HG03469 (cell line): ENCODE measurements around the gene LEMD3.

Experiments
- ATAC-seq: cut with Tn5 transposase; IDR thresholded peaks from one replicate; pipeline ENCODE4 v1.9.1; 2021; ENCODE audit warnings: mild to moderate bottlenecking, moderate library complexity, moderate number of reproducible peaks; ENCODE audit not compliant: unreplicated experiment

Gene LEMD3

DNA sequence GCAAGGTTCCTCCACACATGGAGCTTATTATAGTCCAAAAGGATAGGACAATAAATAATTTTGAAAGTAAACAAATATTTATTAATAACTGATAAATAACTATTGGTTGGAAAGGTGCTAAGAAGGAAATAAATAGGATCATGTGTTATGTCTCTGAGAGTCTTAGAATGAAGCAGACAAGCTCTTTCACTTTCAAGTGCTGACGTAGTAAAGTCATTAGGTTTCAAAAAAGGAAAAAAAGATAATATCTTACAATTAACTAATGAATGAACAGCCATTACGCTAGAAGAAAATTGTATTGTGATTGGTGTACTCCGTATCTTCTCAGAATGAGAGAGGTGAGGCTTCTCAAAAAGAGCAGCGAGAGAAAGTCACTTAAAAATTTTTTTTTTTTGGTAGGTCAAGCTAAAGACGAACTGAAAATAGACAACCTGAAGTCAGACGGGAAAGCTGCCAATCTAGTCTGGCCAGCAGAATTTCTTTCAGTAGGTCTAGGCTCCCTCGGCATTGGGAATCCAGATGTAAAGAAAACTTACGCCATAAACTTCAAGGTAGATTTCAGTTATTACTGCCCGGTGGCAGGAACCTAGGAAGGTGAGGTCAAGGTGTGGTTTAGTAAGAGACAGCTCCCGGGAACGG is 583 bp upstream of the LEMD3 start:
- no peak for ATAC-seq

DNA sequence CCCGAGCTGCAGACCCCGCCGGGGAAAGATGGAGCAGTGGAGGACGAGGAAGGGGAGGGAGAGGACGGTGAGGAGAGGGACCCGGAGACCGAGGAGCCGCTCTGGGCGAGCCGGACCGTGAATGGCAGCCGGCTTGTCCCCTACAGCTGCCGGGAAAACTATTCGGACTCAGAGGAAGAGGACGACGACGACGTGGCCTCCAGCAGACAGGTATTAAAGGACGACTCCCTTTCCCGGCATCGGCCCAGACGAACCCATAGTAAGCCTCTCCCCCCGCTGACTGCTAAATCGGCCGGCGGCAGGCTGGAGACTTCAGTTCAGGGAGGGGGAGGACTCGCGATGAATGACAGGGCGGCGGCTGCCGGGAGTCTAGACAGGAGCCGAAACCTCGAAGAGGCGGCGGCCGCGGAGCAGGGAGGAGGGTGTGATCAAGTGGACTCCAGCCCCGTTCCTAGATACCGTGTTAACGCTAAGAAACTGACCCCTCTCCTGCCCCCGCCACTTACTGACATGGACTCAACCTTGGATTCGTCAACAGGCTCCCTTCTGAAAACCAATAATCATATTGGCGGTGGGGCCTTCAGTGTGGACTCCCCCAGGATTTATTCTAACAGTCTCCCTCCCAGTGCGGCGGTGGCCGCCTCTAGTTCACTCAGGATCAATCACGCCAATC is 962 bp downstream of the LEMD3 start:
- peak; percentile 27 for ATAC-seq

DNA sequence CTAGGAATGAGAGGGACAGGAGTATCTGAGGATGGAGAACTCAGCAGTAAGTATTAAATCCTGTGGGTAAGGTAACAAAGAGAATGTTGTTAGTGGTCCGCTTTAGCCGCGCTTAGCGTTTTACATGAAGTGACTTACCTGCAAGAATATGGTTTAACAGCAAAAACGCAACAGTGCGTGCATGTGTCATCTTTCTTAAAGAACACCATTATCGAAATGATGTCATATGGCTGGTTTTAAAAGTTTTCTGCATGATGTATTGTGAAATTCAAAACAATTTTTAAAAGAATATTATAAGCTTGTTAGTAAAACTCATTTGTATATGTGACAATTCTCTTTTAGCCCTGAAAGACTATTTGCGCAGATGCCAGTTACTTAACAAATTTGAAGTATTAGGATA is 1.7 kb downstream of the LEMD3 start:
- ATAC-seq: no peak

DNA sequence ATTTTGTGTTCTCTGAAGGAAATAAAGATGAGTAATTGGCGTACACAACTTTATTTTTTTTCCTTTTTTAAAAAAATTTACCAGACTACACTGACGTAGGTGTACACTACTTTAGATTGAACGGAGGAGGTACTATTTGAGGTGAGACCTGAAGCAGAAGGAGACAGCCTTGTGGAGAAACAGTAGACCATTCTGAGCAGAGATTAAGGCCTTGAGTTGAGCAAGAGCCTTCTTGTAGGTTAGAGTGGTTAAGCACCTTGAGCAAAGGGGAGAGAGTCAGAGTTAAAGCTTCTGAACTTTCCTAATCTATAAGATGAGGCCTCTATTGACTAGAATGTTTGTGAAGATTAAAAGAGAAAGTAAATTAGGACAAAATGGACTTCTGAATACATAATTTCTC is 2.5 kb downstream of the LEMD3 start:
- ATAC-seq: no peak

DNA sequence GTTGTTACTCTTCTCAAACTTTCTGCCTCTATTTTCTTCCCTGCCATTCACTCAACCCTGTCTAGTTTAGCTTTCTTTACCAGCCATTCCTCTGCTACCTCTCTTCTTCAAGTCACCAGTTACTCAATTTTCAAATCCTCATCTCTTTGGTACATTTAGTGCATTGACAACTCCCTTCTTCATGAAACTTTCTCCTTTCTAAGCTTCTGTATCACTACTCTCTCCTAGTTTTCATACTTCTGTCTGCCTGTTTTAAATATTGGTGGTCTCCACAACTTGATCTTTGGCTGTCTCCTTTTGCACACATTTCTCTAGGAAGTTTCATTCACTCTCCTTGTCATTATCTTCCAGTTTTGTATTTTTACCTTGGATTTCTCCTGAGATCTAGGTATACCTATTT is 6.0 kb downstream of the LEMD3 start:
- ATAC-seq: no peak

DNA sequence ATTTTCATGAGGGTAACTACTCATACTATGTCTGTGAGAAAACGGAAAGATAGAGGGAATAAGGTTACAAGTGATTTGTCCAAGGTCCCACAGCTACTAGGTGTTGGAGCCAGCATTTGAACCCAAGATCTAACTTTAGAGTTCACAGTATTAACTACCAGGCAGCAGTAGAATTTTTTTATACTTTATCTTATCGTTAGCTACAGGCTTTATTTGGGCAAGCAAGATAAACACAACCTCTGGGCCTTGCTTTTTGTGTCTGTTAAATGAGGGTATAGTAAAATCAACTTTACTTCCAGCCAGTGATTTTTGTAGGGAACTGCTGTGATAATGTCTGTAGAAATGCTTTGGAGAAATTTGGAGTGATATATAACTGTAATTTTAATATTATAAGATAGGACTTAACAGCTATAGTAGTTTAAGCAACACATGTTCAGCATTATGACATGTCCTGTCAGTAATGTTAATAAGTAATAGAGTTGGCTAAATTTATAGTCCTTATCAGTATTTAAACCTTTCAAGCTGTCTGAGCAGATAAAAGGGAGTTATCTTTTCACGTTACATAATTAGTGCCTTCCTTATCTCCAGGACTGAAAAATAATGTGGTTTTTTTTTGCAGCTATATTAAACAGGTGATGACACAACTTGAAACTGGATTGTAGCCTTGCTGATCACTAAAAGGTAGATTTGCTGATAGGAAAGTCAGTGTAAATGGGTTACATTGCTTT is 12.8 kb downstream of the LEMD3 start:
- no peak for ATAC-seq

DNA sequence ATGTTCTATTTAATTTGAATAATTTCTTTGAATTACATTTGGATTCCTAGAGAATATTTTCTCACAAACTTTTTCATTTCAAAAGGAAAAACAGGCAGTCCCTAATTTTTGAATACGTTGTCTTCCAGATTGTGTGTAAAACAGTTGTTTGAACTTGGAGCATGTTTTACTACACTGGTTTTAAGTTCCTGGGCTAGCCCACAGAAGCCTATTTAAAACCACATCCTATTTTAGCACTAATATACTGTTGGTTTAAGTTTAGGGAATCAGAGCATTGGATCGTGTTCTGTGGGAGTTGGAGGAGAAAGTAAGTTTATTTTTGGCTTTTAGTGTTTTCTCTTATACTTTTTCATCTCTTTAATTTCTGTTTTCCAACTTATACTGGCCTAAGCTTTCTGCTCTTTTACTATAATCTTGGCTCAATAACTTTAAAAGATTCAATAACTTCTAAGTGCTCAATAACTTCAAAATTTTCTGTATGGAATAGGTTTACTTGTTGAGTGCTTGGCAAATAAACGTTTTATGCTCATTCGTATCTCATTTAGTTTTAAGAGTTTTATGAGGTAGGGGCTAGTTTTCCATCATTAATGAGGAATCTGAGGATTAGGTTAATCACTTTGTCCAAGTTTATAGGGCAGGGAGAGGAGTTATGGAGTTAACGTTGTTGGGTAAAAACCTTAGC is 14.9 kb downstream of the LEMD3 start:
- ATAC-seq: no peak

DNA sequence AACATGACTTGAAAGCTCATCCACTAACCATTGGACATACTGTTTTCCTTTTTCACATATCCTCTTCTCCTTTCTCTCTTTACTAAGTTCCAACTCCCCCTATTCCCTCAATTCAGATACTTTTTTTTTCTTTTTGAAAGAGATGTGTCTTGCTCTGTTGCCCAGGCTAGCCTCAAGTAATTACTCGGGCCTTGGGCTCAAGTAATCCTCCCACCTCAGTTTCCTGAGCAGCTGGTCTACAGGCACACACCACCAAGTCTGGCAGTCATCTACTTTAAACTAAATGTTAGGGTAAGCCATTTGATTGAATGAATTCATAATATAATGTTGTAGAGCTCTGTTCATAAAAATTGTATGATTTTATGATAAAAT is 15.5 kb downstream of the LEMD3 start:
- ATAC-seq: no peak

DNA sequence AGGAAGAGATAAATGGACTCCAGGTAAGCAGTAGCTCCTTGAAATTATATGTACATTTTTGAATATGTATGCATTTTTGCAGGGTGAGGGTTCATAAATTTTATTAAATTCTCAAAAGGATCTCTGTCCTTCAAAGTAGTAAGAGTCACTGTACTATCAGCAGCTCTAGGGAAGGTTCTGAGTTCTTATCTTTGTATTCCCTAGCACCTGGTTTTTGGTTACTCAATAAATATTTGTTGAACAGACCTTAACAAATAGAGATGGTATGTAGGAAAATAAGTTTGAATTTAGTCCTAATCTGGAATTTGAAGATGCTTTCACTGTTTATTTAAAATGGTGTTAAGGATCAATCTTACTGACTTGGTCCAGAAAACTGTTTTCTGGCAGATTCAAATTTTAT is 18.3 kb downstream of the LEMD3 start:
- ATAC-seq: no peak

DNA sequence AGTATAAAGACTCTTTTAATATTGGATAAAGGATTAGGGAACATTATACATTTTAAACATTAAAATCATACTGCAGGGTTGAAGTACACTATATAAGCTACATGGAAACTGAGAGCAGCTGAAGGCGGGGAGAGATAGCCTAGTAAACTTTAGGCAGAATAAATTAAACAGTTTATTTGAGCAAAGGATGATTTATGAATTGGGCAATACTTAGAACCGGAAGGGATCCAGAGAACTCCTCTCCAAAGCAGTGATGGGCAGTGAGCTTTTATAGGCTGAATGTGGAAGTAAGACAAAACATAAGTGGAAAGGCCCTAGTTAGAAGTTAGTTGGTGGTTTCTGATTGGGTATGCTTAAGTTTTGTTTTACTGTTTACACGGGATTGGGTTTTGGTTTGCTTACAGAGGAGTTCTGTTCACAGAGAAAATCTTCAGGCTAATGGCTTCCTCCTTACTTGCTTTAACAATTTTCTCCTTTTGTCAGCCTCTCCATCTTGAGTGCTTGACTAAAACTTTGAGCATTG is 18.9 kb downstream of the LEMD3 start:
- no peak for ATAC-seq

DNA sequence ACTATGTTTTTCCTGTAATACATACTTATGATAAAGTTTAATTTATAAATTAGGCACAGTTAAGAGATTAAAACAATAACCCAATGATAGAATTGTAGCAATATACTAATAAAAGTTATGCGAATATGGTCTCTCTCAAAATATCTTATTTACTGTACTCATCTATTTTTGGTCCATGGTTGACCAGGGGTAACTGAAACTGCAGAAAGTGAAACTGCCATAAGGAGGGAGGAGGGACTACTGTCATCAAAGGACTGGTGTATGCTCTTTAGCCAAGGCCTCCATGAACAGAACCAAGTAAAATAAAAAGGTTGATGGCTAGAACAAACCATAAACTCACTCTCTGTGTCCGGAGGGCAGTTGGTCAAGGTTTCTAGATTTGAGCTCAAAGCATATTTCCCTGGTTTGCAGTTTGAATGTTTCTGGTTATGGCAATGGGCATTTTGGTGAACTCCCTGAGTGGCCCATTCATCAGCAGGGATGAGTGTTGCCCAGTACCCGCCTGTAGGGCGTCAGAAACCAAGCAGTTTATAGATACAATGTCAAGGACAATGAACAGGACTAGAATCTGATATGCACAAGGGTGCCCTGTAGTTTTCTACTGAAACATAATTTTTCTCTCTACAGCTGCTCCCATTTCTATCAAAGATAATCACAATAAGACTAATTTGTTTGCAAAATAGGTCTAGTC is 19.8 kb downstream of the LEMD3 start:
- peak; percentile 91 for ATAC-seq

DNA sequence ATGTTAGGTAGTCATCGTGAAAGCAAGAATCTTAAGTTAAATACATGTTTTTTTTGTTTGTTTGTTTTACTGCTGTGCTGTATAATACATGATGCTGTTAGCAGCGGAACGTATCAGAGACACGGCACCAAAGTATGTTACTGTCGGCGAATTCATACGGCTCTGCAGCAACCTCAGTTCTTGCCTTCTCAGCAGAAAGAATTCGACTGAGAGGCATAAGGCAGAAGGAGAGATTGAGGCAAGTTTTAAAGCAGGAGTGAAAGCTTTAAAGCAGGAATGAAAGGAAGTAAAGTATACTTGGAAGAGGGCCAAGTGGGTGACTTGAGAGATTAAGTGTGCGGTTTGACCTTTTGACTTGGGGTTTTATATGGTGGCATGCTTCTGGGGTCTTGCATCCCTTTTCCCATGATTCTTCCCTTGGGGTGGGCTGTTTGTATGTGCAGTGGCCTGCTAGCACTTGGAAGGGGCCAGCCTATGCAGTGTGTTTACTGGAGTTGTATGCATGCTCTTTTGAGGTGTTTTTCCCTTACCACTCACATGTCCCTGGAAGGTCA is 23.7 kb downstream of the LEMD3 start:
- ATAC-seq: no peak

DNA sequence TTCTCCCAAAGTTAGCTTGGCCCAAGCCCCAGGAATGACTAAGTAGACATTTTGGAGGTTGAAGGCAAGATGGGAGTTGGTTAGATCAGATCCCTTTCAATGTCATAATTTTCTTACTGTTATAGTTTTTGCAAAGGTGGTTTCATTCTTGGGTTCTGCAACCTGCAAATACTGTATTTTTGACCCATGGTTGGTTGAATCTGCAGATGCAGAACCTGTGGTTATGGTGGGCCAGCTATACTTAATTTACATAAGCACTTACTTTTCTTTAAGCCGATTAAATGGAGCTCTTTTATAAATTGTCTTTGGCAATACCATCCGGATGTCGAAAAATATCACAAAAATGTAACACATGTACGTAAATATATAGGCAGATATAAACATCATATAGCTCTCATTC is 25.6 kb downstream of the LEMD3 start:
- ATAC-seq: no peak

DNA sequence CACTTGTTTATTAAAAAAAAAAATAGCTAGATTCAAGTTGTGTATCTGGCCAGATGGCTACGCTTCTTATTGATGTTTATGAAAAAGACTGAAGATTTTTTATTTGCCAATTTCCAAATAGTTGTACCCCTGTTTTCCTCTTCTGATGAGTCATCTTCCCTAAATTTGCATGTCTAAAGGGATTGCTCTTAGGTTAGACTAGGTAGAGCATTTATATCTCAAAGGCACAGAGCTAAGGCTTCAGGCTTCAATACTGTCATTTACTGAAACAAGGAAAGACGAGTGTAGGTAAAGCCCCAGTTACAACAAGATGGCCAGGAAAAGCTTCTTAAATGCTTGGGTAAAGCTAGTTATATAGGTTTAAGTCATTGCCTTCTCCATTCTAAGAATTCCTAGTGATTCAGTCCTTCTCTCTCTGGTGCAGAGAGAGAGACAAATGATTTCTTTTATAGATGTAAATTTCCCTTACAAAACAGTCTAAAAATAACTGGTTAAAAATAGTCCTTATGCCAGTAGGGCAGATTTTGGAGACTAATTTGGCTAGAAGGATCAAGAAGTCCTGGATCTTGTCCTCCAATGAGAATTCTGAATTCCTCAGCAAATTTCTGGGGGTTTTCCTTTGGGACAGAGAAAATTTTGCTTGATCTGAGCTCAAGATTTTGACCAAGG is 26.1 kb downstream of the LEMD3 start:
- ATAC-seq: no peak

DNA sequence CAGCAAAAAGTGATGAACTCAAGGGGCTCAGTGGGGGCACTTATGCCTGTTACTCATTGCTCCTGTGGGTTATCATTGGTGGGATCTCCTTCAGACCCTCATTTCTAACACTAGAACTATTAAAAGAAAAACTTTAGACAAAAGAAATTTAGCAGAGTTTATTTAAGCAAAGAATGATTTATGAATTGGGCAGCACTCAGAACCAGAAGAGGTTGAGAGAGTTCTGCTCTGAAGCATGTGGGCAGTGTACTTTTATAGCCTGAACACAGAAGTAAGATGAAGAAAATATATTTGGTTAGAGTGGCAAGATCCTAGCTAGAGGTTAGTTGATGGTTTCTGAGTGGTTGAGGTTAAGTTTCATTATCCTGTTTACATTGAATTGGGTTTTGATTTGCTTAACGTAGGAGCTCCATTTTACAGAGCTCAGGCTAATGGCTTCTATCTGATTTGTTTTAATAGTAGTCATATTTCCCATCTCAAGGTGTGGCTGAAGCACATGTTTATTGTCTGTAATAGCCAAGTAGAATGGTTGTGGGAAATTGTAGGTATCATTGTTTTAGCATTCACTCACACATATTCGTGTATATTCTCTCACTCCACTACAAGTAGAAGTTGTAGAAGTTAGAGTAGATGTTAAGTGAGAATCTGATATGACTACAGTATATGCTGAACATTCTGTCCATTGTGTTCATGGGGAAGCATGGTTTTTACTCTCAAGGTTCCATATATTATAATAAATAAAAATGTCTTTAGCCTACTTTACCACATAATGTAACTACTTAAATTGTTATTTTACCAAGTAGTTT is 27.6 kb downstream of the LEMD3 start:
- ATAC-seq: no peak

DNA sequence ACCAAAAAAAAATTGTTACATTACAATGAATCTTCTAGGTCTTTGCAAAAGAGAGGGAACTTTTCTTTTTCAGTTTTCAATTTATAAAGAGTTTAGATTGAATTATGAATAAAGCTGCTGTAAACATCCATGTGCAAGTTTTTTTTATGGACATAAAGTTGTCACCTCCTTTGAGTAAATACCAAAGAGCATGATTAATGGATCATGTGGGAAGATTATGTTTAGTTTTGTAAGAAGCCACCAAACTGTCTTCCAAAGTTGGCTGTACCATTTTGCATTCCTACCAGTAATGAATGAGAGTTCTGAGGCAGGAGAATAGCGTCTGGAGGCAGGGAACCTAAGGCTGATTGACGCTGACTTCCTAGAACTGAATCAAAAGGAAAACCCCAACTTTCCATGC is 30.2 kb downstream of the LEMD3 start:
- no peak for ATAC-seq

DNA sequence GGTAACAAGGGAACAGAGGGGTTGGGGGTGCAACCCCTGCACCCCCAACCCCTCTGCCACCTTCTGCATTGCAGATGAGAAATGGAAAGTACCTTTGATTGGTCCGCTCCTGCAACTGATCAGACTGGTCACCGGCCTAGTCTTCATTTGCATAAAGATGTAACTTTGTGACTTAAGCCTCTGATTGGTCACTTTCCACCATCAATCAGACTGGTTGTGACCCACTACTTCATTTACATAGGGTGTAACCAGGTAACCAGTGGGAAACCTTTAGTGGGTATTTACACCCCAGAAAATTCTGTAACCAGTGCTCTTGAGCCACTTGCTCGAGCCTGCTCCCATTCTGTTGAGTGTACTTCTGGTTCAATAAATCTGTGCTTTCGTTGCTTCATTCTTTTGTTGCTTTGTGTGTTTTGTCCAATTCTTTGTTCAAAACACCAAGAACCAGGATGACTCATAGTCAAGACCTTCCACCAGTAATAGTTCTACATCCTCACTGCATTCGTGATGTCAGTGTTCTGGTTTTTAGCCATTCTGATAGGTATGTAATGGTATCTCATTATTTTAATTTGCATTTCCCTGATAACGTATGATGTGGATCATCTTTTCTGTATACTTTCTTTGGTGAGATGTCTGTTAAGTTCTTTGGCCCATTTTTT is 30.8 kb downstream of the LEMD3 start:
- ATAC-seq: no peak

DNA sequence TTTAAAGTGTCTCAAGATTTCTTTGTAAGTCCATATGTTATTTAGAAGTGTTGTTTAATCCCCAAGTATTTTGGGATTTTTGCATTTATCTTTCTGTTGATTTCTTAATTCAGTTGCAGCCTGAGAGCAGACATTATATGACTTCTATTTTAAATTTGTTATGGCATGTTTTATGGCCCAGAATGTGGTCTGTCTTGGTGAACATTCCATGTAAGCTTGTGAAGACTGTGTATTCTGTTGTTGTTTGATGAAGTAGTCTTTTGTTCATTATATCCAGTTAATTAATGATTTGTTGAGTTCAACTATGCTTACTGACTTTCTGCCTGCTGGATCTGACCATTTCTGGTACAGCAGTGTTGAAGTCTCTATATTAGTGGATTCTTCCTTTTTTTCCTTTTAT is 34.0 kb downstream of the LEMD3 start:
- no peak for ATAC-seq
